Stimulated activated CD4-positive, alpha-beta T cell treated with anti-CD3 and anti-CD28 coated beads, Interleukin-1b, Interleukin-23, amount 100 ng/mL, for 24 hours (primary cell): Measurements from ENCODE around the gene RRAS.
"Not testable (repeated sequence)": the region's sequence is repeated elsewhere in the genome, so short reads cannot be mapped to it uniquely, and the experiment has no call there.

Source experiments
- DNase-seq, 4 experiments: peaks; one replicate each; pipeline ENCODE4 v3.0.0-alpha.2; 2020; ENCODE audit warnings: low read depth in 4 of 4, low spot score in 1 of 4

Gene RRAS

GRCh38 chr19:49632576-49632975, 7.4 kb downstream of the RRAS start:
- DNase-seq = no peak

- DNase-seq = no peak
Measured at GRCh38 chr19:49631610-49632192, 8.2 kb downstream of the RRAS start.

- no peak for DNase-seq
Measured at GRCh38 chr19:49631014-49631588, 8.8 kb downstream of the RRAS start.

GRCh38 chr19:49629659-49630058, 10.3 kb downstream of the RRAS start:
- DNase-seq = no peak

GRCh38 chr19:49626226-49626625, 13.7 kb downstream of the RRAS start:
- no peak for DNase-seq

- DNase-seq = no peak
Measured at GRCh38 chr19:49624967-49625910, 14.7 kb downstream of the RRAS start.

- DNase-seq = not testable (repeated sequence)
Measured at GRCh38 chr19:49617860-49618259, 22.1 kb downstream of the RRAS start.

- DNase-seq = no peak
Measured at GRCh38 chr19:49616945-49617344, 23.0 kb downstream of the RRAS start.

- no peak for DNase-seq
Measured at GRCh38 chr19:49616532-49616931, 23.4 kb downstream of the RRAS start.

- DNase-seq = no peak
Measured at GRCh38 chr19:49615861-49616260, 24.1 kb downstream of the RRAS start.

- no peak for DNase-seq
Measured at GRCh38 chr19:49614096-49614833, 25.7 kb downstream of the RRAS start.

- no peak for DNase-seq
Measured at GRCh38 chr19:49613374-49613773, 26.6 kb downstream of the RRAS start.

- no peak for DNase-seq
Measured at GRCh38 chr19:49609499-49610092, 30.3 kb downstream of the RRAS start.

GRCh38 chr19:49605605-49606004, 34.3 kb downstream of the RRAS start:
- DNase-seq = no peak

- no peak for DNase-seq
Measured at GRCh38 chr19:49602806-49603205, 37.1 kb downstream of the RRAS start.

- DNase-seq = no peak
Measured at GRCh38 chr19:49601482-49602038, 38.4 kb downstream of the RRAS start.

- no peak for DNase-seq
Measured at GRCh38 chr19:49599378-49600295, 40.3 kb downstream of the RRAS start.

- DNase-seq = no peak
Measured at GRCh38 chr19:49597703-49597974, 42.3 kb downstream of the RRAS start.

GRCh38 chr19:49596954-49597702, 42.8 kb downstream of the RRAS start:
- no peak for DNase-seq
